Measurements from ENCODE around the gene MACROD2.

GRCh38 chr20:14715400-14715799 lies 720.1 kb downstream of the MACROD2 start:
- TF ChIP-seq POLR2A (IDR thresholded peaks at IDR 0.05) (no peak), CTCF (IDR thresholded peaks at IDR 0.05) (no peak)

Measured in suprapubic skin (tissue), 3 donors.